Urothelium cell line (cell line): ENCODE data around the gene SSR4.
A peak's percentile ranks its signal among the peaks of the same experiment; 100 is the strongest.
"Not testable (repeated sequence)": the region's sequence is repeated elsewhere in the genome, so short reads cannot be mapped to it uniquely, and the experiment has no call there.

Experiments
- DNase-seq: peaks from one replicate; pipeline ENCODE4 v3.0.0; 2011; ENCODE audit warnings: low spot score, mixed read lengths
- FAIRE-seq: peaks from 2 replicates; lab custom pipeline; 2011; peaks lifted over from hg19 to GRCh38; lab: Jason Lieb, UNC

Gene SSR4

DNA sequence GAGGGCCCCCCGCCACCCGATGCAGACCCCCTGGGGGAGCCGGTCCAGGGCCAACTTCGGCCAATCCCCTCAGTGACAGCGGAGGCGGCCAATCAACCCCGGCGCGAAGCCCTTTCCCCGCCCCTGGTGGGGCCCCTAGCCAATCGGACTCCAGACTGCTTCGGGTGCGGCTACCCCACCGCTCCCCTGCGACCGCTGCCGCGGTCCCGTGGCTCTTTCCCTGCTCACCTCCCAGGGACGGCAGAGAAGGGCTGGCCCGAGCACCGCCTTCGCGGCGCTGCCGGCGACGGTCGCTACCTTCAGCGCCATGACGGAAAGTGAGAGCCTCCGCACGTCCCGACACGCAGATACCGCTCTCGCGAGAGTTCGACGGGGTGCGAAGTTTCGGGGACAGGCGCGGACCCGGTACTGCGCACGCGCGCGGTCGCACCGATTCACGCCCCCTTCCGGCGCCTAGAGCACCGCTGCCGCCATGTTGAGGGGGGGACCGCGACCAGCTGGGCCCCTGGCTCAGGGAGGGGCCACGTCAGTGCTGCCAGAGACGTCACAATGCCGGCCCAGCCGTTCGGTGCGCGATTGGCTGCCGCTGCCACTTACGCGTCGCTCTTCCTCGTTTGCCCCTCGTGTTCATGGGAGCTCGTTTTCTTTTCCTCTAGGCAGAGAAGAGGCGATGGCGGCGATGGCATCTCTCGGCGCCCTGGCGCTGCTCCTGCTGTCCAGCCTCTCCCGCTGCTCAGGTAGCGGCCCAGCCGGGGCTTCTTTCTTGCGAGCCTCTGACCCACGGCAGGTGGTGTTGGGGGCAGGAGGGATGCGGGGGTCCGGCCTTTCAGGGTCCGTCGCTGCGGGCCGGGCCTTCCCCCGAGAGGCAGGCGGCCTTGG lies at the start of gene SSR4, which contains the start of gene IDH3G:
Gene SSR4 (plus strand): TSS at position 651 of the 879 bp plus-strand sequence. CDS start 20 bp downstream, at position 671.
Gene IDH3G (minus strand): TSS at position 358 of the 879 bp plus-strand sequence. CDS start 49 bp downstream, at position 309.
- DNase-seq (peak; percentile 98), FAIRE-seq (peak; percentile 84)

DNA sequence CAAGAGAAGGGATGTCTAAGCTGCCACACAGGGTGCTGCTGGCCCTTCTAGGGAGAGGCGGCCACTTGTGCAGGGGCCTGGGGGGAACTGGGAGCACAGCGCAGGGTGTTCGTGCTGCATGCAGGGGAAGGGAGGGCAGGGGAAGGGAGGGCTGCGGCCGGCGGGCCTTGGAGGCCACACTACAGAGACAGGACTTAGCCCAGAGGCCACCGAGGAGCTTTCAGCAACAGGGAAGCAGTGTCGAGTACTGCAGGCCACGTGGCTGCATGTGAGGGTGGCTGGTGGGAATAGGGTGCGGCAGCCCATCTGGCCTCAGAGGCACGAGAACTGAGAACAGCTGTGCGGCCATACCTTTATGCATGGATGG lies 49.4 kb upstream of the SSR4 start:
- not testable (repeated sequence) for FAIRE-seq, DNase-seq

- FAIRE-seq = no peak
- no peak for DNase-seq
Observed at GRCh38 chrX:153746359-153746758, 48.1 kb upstream of the SSR4 start.

DNA sequence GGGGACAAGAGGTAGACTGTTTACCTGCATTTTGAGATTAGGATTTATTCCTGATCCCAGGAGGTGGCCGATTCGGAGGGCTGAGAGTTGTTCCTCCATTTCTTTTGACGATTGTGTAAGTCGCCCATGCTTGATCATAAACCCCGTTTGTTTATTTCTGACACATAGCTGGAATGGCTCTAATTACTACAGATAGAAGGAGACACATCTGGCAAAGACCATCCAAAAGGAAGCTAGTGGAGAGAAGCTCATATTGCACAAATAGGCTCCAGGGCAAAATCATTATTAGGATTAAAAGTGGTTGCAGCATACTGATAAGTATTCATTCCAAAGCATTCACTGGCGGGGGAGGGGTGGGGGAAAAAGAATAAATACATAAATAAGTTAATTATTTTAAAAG lies 47.5 kb upstream of the SSR4 start:
- not testable (repeated sequence) for FAIRE-seq

GRCh38 chrX:153749017-153749416 lies 45.5 kb upstream of the SSR4 start:
- FAIRE-seq, DNase-seq: not testable (repeated sequence)

More for the DNA sequence above, 47.5 kb upstream of the SSR4 start:
- not testable (repeated sequence) for DNase-seq

- DNase-seq (no peak), FAIRE-seq (no peak)
Observed at GRCh38 chrX:153750127-153750774, 44.2 kb upstream of the SSR4 start.

- FAIRE-seq = no peak
- DNase-seq = no peak
Observed at GRCh38 chrX:153755136-153755535, 39.3 kb upstream of the SSR4 start.

DNA sequence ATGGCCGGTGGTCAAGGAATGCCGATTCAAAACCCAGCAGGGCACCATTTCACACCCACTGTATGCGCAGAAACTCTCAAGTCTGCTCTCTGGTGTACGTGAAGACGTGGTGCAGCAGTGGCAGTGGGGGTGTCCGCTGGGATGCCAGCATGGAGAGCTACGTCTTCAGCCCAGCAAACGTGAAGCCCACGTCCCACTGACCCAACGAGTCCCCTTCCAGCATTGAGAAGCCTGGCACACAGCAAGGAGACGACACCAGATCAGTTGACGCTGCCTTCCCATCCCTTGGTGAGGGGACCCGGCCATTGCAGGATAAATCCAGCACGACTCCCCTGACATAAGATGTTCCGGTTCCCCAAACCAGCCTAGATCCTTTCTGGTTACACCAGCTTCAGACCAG lies 32.6 kb upstream of the SSR4 start:
- no peak for FAIRE-seq
- no peak for DNase-seq

- no peak for FAIRE-seq
- DNase-seq = no peak
Observed at GRCh38 chrX:153762626-153763173, 31.8 kb upstream of the SSR4 start.

DNA sequence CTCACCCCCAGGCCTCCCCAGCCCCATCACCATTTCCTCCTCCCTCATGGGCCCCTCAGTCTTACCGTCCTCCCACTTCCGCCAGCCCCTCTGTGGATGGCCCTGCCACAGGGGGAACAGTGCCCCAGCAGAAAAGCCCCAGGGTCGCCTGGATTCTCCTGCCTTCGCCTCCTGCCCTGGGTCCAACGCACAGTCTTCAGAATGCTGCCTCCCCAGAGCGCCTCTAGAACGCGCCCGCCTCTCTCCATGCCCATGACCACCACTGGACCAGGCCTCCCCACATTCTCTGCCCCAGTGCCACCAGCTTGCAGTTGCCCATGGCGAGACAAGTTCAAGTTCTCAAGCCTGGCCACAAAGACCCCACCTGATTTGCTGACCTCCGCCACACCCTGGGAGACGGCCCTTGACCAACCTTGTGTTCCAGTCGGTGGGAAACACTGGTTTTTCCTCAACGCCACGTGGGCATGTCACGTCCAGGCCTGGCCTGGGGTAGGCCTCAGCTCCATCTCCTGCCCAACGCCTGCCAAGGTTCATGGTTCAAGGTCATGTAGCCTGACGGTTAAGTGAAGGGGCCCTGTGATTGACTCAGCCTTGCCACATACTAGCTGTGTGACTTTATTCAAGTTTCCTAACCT lies 31.1 kb upstream of the SSR4 start:
- FAIRE-seq (no peak), DNase-seq (no peak)

GRCh38 chrX:153763989-153764755 lies 30.3 kb upstream of the SSR4 start, which contains the start of gene PLXNB3:
Gene PLXNB3 (plus strand): TSS chrX:153764249. CDS start chrX:153765536, 1,287 bp downstream.
- FAIRE-seq (peak; percentile 74), DNase-seq (peak; percentile 89)

DNA sequence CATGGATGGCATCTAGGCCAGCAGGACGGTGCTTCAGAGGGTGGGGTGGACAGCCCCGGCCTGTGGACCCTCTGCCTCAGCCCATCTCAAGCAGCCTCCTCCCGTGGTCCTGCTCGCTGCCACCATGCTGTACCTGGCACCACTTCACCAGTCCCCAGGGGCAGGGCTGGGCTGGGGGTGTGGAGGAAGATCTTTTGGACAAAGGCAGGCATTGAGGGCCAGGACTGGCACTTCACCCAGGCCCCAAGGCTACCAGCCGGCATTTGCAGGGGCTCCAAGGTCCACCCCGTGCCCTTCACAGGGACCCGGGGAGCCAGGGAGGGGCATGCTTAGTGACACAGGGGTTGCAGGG lies 29.7 kb upstream of the SSR4 start:
- FAIRE-seq = no peak

GRCh38 chrX:153765138-153766079 lies 29.1 kb upstream of the SSR4 start:
- DNase-seq (peak; percentile 41), FAIRE-seq (no peak)

More for the DNA sequence above, 29.7 kb upstream of the SSR4 start:
- DNase-seq = no peak

DNA sequence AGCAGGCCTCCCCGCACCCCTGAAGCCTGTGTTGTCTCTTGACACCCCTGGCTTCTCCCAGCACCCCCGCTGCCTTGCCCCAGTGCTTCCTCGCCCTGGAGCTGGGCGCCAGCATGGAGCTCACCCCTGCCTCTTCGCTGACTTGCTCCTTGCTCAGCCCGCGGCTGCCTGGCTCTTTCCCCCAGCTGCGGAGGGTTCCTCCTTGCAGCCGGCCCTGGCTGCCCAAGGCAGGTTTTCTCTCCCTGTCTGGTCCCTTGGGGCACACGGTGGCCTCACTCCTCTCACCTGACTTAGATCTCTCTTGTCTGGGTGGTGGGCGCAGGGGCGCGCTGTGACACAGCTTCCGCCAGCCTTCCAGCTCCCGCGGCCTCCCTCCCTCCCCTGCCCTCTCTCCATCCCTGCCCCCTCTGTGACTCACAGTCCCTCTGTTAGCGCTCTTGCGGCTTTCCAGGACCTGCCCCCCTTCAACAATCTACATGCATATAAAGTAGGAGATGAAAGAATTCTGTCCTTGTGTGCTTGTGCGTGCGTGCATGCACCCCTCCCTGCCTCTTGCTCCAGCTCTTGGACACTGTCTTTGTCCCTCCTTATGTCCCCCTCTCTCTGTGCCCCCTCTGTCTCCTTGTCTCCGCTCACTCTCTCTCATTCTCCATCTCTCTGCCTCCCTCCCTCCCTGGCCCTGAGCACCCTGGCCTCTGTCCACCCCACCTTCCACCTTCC lies 28.2 kb upstream of the SSR4 start:
- peak; percentile 80 for DNase-seq
- FAIRE-seq = no peak

GRCh38 chrX:153766871-153767673 lies 27.4 kb upstream of the SSR4 start:
- FAIRE-seq (no peak), DNase-seq (no peak)

DNA sequence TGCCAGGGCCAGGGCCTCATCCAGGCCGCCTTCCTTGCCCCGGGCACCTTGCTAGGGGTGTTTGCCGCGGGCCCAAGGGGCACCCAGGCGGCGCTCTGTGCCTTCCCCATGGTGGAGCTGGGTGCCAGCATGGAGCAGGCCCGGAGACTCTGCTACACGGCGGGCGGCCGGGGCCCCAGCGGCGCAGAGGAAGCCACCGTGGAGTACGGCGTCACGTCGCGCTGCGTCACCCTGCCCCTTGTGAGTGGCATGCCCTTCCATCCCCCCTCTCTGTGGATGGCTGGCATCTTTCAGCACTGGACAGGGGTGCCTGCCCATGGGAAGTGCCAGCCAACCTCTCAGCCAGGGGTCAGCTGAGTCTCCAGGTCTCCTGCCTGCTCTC lies 26.8 kb upstream of the SSR4 start:
- FAIRE-seq (no peak), DNase-seq (no peak)

GRCh38 chrX:153768311-153769157 lies 25.9 kb upstream of the SSR4 start:
- FAIRE-seq = no peak

More at GRCh38 chrX:153768311-153769157, 25.9 kb upstream of the SSR4 start:
- no peak for DNase-seq
